ENCODE data around the gene TAMALIN. TPM values are rescaled to one million over a fixed set of nuclear protein-coding genes. Genes with fewer than 3 reads are reported as not detected.
A peak's percentile ranks its signal among the peaks of the same experiment; 100 is the strongest.

Gene TAMALIN
- total and polyA plus RNA-seq, 8 donors = 2.7 to 61.3 (median 16.3) TPM; not detected in 1

- Histone ChIP-seq H3K36me3 (peaks cover 0 to 11% (median 8%) of the 10 kb centered on the region in 4 donors), H3K4me1 (peaks cover 17 to 42% (median 21%) of the 10 kb centered on the region in 4 donors), H3K9me3 (no peaks in the 10 kb centered on the region), H3K4me3 (no peak overlapping the region), H3K27me3 (peaks cover 0 to 38% (median 19%) of the 10 kb centered on the region in 3 donors), H3K27ac (no peak overlapping the region)
- WGBS, 5 donors = 75 to 91% (median 89%) methylated on average over 6 to 8 of the region's 8 CpGs
- no peak for DNase-seq
- intact Hi-C loops (cut with DNase I; ENCODE audit: low total_unique reads) = no loop called here
- TF ChIP-seq, protein P1, sequence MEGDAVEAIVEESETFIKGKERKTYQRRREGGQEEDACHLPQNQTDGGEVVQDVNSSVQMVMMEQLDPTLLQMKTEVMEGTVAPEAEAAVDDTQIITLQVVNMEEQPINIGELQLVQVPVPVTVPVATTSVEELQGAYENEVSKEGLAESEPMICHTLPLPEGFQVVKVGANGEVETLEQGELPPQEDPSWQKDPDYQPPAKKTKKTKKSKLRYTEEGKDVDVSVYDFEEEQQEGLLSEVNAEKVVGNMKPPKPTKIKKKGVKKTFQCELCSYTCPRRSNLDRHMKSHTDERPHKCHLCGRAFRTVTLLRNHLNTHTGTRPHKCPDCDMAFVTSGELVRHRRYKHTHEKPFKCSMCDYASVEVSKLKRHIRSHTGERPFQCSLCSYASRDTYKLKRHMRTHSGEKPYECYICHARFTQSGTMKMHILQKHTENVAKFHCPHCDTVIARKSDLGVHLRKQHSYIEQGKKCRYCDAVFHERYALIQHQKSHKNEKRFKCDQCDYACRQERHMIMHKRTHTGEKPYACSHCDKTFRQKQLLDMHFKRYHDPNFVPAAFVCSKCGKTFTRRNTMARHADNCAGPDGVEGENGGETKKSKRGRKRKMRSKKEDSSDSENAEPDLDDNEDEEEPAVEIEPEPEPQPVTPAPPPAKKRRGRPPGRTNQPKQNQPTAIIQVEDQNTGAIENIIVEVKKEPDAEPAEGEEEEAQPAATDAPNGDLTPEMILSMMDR (IDR thresholded peaks at IDR 0.05) = no peak
- TF ChIP-seq POLR2A (IDR thresholded peaks at IDR 0.05) (no peak), POLR2AphosphoS5 (IDR thresholded peaks at IDR 0.05) (no peak), EP300 (IDR thresholded peaks at IDR 0.05) (no peak)
Observed at GRCh38 chr12:52003016-52003550, 3.7 kb upstream of the TAMALIN start.

- H3K4me3 ChIP-seq = no peak overlapping the region
- intact Hi-C loops (cut with DNase I; ENCODE audit: low total_unique reads) = no loop called here
- peaks cover 0 to 38% (median 19%) of the 10 kb centered on the region in 3 donors for H3K27me3 ChIP-seq
- peaks cover 17 to 47% (median 23%) of the 10 kb centered on the region in 4 donors for H3K4me1 ChIP-seq
- TF ChIP-seq POLR2A (IDR thresholded peaks at IDR 0.05) (no peak), POLR2AphosphoS5 (IDR thresholded peaks at IDR 0.05) (no peak)
- TF ChIP-seq, protein P1 (IDR thresholded peaks at IDR 0.05) = no peak
- 60 to 78% (median 76%) methylated on average over 6 of the region's 6 CpGs for WGBS, 5 donors
- no peak overlapping the region for H3K27ac ChIP-seq
- no peak for DNase-seq
- H3K36me3 ChIP-seq = peaks cover 0 to 9% (median 5%) of the 10 kb centered on the region in 4 donors
- no peaks in the 10 kb centered on the region for H3K9me3 ChIP-seq
Observed at GRCh38 chr12:52003591-52003990, 3.2 kb upstream of the TAMALIN start.

DNA sequence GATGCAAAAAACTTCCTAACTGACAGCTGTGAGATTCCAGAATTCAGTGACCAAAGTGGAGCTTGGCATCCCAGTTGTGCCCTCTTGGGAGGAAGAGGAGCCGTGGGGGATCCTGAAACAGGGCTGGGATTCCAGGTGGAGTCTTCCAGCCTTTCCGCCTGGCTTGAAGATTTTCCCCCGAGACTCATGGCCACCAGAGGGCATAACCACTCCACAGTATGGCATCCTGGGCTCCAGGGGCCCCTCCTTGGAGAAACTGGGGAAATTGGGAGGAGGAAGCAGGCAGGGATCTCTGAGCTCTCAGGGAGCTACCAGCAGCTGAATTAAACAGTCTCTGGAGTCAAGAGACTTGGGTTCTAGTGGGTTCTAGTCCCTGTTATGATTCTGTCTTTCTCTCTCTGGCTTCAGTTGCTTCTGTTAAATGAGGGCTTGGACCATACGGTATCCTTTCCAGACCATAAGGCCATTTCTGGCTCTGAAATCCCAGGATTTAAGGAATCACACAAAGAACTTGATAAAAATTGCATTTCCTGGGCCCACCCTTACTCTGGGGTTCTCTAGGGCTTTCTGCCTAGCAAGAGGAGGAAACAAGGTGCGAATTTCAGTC lies 2.6 kb upstream of the TAMALIN start:
- Histone ChIP-seq H3K4me1 (peaks cover 17 to 52% (median 26%) of the 10 kb centered on the region in 4 donors), H3K4me3 (no peak overlapping the region), H3K27ac (peak overlapping the region in 1 of 5 donors; percentile 2), H3K36me3 (peaks cover 0 to 8% (median 3%) of the 10 kb centered on the region in 4 donors), H3K9me3 (no peaks in the 10 kb centered on the region), H3K27me3 (peaks cover 0 to 38% (median 19%) of the 10 kb centered on the region in 3 donors)
- DNase-seq = peak; percentile 68 to 79
- TF ChIP-seq POLR2A (IDR thresholded peaks at IDR 0.05) = no peak
- TF ChIP-seq, protein P1 (IDR thresholded peaks at IDR 0.05) = peak in 5 of 7 experiments; percentile 37 to 73 (median 64)
- TF ChIP-seq POLR2AphosphoS5 (IDR thresholded peaks at IDR 0.05) = peak in 1 of 3 donors; percentile 26
- intact Hi-C loops (cut with DNase I; ENCODE audit: low total_unique reads) = no loop called here
- WGBS, 5 donors = 46 to 53% (median 52%) methylated on average over 3 to 5 of the region's 5 CpGs

DNA sequence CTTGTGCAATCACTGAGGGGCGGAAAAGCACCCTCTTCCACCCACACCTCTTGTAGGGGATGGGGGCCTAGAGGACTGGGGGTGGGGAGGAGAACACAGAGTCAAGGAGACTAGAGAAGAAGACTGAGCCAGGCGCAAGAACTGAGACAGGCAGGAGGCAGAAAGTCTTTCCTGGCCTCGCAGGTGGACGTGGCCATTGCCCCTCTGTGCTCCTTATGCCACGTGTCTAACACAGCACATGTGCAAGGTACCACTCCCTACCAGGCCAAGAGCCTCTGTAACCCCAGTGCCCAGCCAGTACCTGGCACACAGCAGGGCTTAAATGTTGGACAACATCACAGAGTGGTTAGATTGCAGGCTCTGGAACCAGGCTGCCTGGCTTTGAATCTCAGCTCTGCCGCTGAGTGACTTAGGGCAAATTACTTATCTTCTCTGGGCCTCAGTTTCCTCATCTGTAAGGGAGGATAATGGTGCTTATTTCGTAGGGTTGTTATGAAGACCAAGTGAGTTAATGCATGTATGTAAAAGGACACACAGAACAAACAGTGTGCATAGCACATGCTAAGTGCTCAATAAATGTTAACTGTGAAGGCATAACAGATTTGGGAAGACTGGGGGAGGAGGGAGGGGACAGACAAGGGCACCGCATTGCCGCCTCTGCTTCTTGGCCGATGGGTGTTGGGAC lies 1.4 kb upstream of the TAMALIN start:
- DNase-seq = no peak
- no peak overlapping the region for H3K27ac ChIP-seq
- intact Hi-C loops (cut with DNase I; ENCODE audit: low total_unique reads) = no loop called here
- TF ChIP-seq, protein P1 (IDR thresholded peaks at IDR 0.05) = no peak
- no peak for TF ChIP-seq EP300 (IDR thresholded peaks at IDR 0.05)
- TF ChIP-seq POLR2A (IDR thresholded peaks at IDR 0.05) = no peak
- H3K4me1 ChIP-seq = peaks cover 19 to 63% (median 32%) of the 10 kb centered on the region in 4 donors
- H3K9me3 ChIP-seq = no peaks in the 10 kb centered on the region
- 70 to 76% (median 74%) methylated on average over 10 of the region's 10 CpGs for WGBS, 5 donors
- no peak overlapping the region for H3K4me3 ChIP-seq
- H3K27me3 ChIP-seq = peaks cover 0 to 38% (median 19%) of the 10 kb centered on the region in 3 donors
- no peaks in the 10 kb centered on the region for H3K36me3 ChIP-seq

Measured in stomach (tissue), 9 donors.